GM12891 (cell line): ENCODE measurements around the gene AKR1B15.
A peak's percentile ranks its signal among the peaks of the same experiment; 100 is the strongest.

Experiments used
- DNase-seq: peaks from one replicate; pipeline ENCODE4 v3.0.0; 2011; ENCODE audit warnings: low spot score; ENCODE audit not compliant: insufficient read length
- FAIRE-seq: peaks from 2 replicates; lab custom pipeline; 2011; peaks lifted over from hg19 to GRCh38; lab: Jason Lieb, UNC
- PAX5 ChIP-seq: IDR thresholded peaks from 2 replicates; pipeline ENCODE4 v1.6.1; 2011; ENCODE audit warnings: low read length, moderate library complexity, mild to moderate bottlenecking; ENCODE audit not compliant: insufficient read depth, severe bottlenecking
- POLR2A ChIP-seq: IDR thresholded peaks from 2 replicates; pipeline ENCODE4 v1.6.1; 2011; ENCODE audit warnings: low read depth, low read length, control low read depth
- POLR2AphosphoS5 ChIP-seq: IDR thresholded peaks from 2 replicates; pipeline ENCODE4 v1.6.1; 2011; ENCODE audit warnings: low read depth, low read length, control low read depth
- POU2F2 ChIP-seq: IDR thresholded peaks from 2 replicates; pipeline ENCODE4 v1.6.1; 2011; ENCODE audit warnings: low read depth, mild to moderate bottlenecking, control low read depth, low read length, moderate library complexity
- SPI1 ChIP-seq: IDR thresholded peaks from 2 replicates; pipeline ENCODE4 v1.6.1; 2011; ENCODE audit warnings: low read depth, low read length, control low read depth
- TAF1 ChIP-seq: IDR thresholded peaks from 2 replicates; pipeline ENCODE4 v1.6.1; 2011; ENCODE audit warnings: low read depth, low read length, control low read depth

AKR1B15 gene

DNA sequence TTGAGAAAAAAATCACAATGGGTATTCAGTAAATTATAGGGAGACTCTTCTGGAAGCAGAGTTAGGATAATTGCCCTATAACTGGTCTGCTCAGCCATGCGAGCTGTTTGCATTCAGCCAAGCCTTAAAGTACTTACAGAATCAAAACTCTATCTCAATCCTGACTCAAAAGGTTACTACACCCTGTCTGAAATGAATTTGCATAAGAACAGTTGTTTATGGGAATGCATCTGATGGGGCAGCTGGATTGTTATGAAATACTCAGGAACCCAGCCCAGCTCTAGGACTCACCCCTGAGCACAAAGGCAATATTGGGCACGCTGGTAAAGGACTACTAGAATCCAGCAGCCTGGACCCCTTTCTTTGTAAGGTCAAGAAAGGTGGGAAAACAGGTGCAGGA, 38.8 kb downstream of the AKR1B15 start:
- DNase-seq (no peak), FAIRE-seq (no peak)
- no peak for TF ChIP-seq POU2F2
- TF ChIP-seq SPI1, result no peak
- TF ChIP-seq PAX5, result no peak
- TF ChIP-seq POLR2A, result no peak
- no peak for TF ChIP-seq TAF1
- TF ChIP-seq POLR2AphosphoS5, result no peak

DNA sequence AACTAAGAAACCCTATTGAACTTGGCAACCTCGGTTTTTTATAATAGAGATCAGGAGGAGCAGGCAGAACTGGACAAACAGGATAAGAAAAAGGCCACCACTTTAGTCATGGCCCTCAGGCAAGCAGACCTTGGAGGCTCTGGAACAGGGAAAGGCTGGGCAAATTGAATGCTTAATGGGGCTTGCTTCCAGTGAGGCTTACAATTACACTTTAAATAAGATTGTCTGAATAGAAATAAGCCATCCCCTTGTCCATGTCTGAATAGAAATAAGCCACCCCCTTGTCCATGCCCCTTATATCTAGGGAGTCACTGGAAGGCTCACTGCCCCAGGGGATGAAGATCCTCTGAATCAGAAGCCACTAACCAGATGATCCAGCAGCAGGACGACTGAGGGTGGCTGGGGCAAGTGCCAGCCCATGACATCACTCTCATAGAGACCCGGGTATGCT, 40.6 kb downstream of the AKR1B15 start:
- no peak for DNase-seq
- no peak for FAIRE-seq
- TF ChIP-seq PAX5 (no peak), TAF1 (no peak), POLR2A (no peak), POLR2AphosphoS5 (no peak), POU2F2 (no peak), SPI1 (no peak)

DNA sequence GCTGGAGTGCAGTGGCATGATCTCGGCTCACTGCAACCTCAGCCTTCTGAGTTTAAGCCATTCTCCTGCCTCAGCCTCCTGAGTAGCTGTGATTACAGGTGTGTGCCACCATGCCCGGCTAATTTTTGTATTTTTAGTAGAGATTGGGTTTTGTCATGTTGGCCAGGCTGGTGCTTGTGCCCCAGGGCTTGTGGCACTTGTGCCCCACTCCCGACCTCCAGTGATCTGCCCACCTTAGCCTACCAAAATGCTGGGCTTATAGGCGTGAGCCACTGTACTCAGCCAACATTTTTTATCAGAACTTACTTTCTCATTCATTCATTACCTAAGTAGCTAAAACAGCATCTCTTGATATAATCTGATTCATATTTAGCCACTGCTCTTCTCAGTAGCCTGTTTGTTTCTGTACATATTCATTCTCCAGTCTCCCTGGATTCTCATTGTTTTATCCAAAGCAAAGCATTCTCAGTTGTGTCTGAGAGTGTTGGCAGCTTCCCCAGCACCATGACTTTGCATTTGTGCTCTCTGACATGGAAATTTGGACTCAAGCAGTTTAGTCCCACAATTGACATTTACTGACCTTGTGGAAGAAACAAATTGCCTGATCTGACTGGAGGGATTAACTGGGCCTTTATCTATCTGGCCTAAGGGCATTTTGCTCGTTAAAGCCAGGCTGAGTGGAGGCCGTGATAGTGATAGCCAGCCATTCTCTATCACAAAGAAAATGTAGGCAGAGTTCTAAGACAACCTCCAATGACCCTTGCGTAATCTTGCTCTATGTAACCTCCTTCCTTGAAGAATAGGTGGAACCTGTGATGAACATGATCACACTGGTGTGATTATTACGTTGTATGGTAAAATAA, 44.9 kb downstream of the AKR1B15 start:
- FAIRE-seq, result no peak
- DNase-seq, result no peak

DNA sequence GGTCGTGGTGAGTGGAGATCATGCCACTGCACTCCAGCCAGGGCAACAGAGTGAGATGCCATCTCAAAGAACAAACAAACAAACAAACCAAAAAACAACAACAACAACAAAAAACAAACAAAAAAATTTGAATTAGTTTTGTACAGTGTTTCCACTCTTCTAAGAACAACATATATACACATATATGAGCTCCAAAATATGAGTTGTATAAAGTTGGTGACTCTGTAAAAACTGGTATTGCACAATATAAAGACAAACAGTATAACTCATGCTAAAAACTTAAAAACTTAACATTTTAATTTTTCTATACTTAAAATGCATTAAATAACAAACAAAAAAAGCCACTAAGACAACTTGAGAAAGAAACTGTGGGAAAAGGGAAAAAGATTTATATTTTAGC, 46.0 kb downstream of the AKR1B15 start:
- DNase-seq, result no peak
- FAIRE-seq, result no peak

More for the DNA sequence above, 44.9 kb downstream of the AKR1B15 start:
- no peak for TF ChIP-seq POU2F2
- no peak for TF ChIP-seq PAX5
- no peak for TF ChIP-seq POLR2AphosphoS5
- TF ChIP-seq TAF1, result no peak
- TF ChIP-seq SPI1, result no peak
- no peak for TF ChIP-seq POLR2A

DNA sequence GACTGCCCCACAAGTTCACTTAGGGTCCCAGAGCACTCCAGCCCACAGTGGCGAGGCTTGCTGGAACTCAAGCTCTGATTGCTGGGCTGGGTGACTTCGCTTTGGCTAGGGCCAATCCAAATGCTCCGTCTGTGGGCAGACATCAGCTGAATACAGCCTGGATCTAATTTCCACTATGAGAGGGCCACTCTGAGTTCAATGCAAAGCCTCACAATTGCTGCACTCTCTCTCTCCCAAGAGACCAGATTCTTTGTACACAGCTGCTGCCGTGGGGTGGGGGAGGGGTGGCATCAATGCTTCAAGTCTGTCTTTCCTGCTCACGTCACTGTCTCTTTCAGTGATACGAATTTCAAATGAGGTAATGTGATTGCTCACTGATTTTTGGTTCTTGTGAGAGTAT, 50.5 kb downstream of the AKR1B15 start:
- TF ChIP-seq PAX5 (no peak), POU2F2 (no peak), POLR2A (no peak), SPI1 (no peak)
- DNase-seq (no peak), FAIRE-seq (no peak)

More for the DNA sequence above, 46.0 kb downstream of the AKR1B15 start:
- TF ChIP-seq PAX5, result no peak
- TF ChIP-seq POLR2AphosphoS5, result no peak
- no peak for TF ChIP-seq SPI1
- TF ChIP-seq POU2F2, result no peak
- no peak for TF ChIP-seq TAF1
- no peak for TF ChIP-seq POLR2A

GRCh38 chr7:134601459-134601858, 52.5 kb downstream of the AKR1B15 start:
- DNase-seq (no peak), FAIRE-seq (no peak)
- TF ChIP-seq SPI1, result no peak
- no peak for TF ChIP-seq POLR2A
- no peak for TF ChIP-seq POLR2AphosphoS5
- no peak for TF ChIP-seq PAX5

DNA sequence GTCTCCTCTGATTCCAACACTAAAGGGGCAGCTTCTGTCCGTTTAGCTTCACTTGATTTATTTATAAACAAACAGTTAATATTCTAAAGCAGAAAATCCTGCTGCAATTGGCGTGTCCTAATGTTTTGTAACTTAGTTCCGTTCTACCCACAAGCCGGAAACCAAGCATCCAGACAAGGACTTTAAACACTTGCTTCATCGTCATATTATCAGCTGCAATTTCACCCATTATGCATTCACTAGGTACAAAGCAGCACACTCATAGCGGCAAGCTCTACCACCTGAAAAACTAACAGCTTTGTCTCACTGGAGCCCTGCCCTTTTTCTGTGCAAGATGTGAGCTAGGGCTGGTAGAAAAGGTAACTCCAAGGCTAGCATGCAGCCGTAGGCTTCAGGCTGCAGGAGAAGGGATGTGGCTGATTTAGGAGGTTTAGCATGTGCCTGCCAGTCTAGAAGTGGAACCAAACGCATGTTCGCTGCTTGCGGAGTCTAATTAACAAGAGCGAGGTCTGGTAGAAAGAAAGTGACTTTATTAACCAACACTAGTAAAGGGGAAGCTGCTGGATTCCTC, 54.1 kb downstream of the AKR1B15 start:
- FAIRE-seq (no peak), DNase-seq (no peak)
- no peak for TF ChIP-seq POLR2AphosphoS5
- TF ChIP-seq POU2F2, result no peak

DNA sequence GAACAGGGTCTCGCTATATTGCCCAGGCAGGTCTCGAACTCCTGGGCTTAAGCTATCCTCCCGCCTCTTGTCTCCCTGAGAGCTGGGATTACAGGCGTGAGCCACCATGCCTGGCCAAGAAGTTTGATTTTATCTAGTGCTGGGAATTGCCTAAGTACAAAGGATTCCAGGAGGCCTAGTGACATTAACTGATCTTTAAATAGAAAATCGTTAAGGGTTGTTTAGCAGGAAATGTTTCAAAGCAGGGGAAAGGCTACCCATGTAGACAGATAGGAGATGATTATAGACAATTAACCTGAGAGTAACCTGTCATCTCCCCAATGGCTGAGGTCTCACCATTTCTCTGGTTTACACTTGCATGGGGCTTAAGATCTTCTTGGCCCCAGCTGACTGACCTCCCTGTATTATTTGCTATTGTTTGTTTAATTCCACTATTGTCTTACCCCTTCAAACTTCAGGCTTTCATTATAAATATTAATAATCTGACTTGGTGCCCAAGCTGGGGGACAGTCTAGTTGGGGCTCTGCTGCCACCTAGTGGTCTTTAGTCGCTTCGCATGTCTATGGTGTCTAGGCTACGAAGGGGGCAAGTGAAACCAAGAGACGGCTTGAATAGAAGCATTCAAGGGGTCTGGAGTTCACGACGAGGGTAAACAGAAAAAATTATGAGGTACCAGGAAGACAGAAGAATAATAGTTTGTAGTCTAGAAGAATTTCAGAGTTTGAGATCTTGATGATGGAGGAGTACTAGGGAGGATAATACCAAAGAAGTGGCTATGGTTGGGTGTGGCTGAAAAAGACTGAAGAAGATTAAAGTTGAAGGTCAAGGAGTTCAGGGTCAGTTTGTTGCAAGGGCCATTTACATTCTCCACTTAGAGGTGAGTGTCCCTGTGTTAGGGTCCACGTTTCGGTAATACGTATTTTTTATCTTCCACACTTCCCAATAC, 57.3 kb downstream of the AKR1B15 start:
- TF ChIP-seq POLR2AphosphoS5, result no peak
- TF ChIP-seq SPI1, result no peak
- TF ChIP-seq POU2F2, result no peak
- TF ChIP-seq POLR2A, result no peak
- TF ChIP-seq PAX5, result no peak
- TF ChIP-seq TAF1, result no peak

DNA sequence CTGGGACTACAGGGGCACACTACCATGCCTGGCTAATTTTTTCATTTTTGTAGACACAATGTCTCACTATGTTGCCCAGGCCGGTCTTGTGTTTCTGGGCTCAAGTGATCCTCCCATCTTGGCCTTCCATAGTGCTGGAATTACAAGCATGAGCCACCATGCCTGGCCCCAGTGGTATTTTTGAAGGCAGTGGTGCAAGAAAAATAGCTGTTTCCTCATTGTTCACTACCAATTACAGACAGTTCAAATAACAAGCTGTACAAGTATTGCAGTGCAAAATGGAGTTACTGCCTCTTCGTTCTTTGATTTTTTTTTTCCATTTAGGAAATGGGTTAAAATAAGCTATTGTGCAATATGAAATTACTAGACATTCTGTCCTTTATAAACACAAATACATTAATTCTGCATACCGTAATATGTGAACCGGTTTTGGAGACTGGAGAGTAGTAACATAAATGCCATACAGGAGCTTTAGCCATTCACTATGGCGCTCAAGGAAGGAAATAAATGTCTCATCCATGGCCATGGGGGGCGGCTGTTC, 62.8 kb downstream of the AKR1B15 start:
- TF ChIP-seq POU2F2, result no peak
- TF ChIP-seq POLR2A, result no peak
- TF ChIP-seq SPI1, result no peak
- TF ChIP-seq POLR2AphosphoS5, result no peak
- no peak for TF ChIP-seq PAX5
- TF ChIP-seq TAF1, result no peak

More for the DNA sequence above, 57.3 kb downstream of the AKR1B15 start:
- DNase-seq (peak; percentile 21), FAIRE-seq (no peak)

More for the DNA sequence above, 62.8 kb downstream of the AKR1B15 start:
- no peak for DNase-seq
- FAIRE-seq, result no peak
